Stimulated activated CD4-positive, alpha-beta T cell treated with anti-CD3 and anti-CD28 coated beads, Interleukin-4, amount 100 ng/mL, for 1 hour (primary cell): ENCODE results near the gene CD72.
"Not testable (repeated sequence)": the region's sequence is repeated elsewhere in the genome, so short reads cannot be mapped to it uniquely, and the experiment has no call there.

ENCODE experiments used
- DNase-seq: peaks from one replicate; pipeline ENCODE4 v3.0.0-alpha.2; 2020

Gene CD72

DNA sequence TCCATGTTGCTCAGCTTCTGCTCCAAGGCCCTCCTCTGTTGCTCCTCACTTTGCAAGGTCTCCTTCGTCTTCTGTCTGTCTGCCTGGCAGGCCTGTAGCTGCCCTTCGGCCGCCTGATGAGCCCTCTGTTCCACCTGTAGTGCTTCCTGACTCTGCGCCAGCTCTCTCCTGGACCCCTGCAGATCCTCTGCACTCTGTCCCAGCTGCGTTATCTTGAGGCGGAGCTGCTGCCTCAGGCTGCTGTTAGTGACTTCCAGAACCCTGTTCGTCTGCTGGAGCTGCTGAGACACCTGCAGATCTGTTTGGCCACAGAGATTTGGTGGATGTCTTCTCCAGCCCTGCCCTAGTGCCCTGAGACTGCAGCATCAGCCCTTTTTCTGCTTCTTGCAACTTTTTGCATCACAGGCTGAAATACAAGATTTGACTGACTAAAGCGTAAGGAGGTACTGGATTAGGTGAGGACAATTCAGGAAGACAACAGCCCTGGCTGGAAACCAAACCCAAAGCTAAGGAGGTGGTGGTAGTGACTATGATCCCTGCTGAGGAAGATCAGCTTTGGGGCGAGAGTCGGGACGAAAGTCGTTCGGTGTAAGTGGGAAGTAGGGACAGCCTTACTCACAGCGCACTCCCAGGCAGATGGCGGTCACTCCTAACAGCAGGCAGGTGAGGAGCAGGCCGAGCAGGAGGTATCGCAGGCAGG, 2.1 kb downstream of the CD72 start:
- DNase-seq: no peak

DNA sequence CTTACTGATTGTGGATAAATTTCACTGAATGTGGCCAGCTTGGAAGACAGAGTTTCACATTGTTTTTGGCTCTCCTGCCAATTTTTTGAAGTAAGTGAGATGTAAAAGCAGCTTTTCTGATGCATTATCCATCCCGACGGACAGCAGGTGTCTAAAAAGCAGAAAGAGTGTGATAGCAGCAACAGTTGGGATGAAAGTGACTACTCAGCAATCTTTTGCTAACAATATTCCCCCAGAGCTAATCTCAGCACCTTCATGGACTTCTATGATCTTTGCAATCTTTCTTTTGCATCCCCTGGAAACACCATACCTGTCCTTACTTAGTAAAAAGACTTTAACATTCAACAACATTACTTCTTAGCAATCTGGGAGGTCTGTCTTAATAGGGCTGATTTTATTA, 5.4 kb downstream of the CD72 start:
- no peak for DNase-seq

DNA sequence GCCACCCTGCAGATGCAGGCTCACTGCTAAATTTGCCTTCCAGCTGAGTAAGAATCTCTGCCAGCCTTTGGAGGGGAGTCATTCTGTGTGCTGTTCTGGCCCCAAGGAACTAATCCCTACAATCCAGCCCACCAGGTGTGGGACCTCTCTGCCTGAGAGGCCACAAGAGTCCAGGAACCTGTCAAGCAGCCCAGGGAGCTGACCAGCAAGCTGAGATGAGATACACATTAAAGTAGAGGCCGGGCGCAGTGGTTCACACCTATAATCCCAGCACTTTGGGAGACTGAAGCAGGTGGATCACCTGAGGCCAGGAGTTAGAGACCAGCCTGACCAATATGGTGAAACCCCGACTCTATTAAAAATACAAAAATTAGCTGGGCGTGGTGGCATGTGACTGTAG, 6.1 kb downstream of the CD72 start:
- DNase-seq: not testable (repeated sequence)

DNA sequence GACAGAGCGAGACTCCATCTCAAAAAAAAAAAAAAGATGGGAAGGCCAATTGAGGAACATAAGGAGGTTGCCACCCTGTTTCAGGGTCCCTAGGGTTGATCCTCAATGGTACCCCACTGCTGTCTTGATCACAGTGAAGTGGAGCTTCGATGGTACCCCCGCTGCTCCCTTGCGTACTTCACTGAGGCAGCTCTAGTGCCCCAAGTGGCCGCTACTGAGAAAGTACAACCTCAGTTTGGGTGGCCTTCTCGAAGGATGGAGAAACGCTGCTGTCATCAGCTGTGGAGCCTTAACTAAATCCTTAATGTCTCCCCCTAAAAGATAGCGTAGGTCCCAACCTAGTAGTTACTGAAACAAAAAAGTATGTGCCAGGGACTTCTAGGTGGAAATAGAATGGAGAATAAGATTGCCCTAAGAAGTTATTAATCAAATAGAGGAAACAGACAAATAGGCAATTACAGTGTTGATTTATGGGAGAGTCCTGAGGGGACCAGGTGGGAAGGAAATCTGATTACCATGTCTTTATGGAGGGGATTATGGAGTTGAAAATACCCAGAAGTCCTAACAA, 6.9 kb downstream of the CD72 start:
- DNase-seq: peak; percentile 60

DNA sequence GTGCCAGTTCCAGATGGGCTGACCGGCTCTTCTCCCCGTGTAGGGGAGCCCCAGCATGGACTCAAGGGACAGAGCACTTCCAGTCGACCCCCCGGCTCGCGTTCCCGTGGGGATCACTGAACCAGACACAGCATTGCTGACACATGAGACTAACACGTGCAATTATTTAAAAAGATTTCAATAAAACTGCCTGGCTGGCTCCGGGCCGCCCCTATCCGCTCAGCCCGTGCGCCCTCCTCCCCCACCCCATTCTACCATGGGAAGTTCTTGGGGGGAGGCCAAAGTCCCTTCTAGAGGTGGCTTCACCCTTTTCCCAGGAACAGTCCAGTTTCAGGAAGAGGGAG, 8.4 kb downstream of the CD72 start:
- DNase-seq: no peak

DNA sequence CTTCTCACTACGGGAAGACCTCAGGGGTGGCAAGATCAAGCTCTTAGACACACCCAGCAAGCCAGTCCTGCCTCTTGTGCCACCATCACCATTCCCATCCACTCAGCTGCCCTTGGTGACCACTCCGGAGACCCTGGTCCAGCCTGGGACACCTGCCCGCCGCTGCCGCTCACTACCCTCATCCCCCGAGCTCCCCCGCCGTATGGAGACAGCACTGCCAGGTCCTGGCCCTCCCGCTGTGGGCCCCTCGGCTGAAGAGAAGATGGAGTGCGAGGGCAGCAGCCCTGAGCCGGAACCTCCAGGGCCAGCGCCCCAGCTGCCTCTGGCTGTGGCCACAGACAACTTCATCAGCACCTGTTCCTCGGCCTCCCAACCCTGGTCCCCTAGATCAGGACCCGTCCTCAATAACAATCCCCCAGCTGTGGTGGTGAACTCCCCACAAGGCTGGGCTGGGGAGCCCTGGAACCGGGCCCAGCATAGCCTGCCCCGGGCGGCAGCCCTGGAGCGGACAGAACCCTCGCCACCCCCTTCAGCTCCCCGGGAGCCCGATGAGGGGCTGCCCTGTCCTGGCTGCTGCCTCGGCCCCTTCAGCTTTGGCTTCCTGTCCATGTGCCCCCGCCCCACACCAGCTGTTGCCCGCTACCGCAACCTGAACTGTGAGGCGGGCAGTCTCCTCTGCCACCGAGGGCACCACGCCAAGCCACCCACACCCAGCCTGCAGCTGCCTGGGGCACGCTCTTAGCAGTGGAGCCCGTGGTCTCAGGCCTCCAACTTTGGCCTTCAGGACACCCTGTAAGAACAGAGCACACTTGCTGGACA, 9.0 kb downstream of the CD72 start:
- no peak for DNase-seq

DNA sequence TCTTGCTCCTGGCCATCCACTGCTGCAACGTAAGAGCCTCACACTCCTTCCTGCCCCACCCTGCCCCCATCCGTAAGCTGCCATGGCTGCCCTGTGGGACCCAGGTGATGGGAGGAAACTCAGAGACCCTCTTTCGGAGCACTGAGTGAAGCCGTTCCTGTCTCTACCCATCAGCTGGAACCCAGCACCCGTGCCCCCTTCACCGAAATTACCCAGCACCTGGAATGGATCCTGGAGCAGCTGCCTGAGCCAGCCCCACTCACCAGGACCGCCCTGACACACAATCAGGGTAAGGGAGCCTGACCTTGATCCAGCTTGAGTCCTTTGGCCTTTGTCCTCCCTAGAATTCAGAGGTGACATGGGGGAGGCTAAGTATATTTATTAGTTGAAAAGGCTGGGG, 10.0 kb downstream of the CD72 start:
- DNase-seq: no peak

DNA sequence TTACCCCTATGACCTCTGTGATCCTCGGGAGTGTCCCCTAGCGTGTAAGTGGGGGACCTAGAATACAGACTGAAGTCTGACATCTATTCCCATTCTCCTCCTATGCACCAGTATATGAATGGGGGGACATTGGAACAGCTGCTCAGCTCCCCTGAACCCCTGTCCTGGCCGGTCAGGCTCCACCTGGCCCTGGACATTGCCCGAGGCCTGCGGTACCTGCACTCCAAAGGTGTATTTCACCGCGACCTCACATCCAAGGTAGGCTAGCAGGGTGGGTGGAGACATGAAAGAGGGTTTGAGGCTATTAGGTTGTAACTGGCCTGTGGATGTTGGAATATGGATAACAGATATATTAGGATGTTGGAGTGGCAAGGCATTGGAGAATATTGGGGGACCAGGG, 11.5 kb downstream of the CD72 start:
- DNase-seq: no peak

DNA sequence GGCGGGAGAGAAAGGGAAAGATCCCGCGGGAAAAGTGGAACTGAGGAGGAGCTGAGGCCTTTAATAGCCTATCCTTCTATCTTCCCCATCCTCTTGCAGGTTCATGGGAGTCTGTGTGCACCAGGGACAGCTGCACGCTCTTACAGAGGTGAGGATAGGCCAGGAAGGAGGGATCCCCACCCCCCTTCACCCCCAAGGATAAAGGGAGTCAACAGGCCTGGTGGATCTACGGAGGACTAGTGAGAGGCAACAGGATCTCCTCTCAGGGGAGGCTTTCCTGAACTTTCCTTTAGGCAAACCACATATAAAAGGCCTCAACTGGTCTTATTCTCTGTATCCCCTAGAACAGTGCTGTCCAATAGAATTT, 12.1 kb downstream of the CD72 start:
- DNase-seq: no peak

DNA sequence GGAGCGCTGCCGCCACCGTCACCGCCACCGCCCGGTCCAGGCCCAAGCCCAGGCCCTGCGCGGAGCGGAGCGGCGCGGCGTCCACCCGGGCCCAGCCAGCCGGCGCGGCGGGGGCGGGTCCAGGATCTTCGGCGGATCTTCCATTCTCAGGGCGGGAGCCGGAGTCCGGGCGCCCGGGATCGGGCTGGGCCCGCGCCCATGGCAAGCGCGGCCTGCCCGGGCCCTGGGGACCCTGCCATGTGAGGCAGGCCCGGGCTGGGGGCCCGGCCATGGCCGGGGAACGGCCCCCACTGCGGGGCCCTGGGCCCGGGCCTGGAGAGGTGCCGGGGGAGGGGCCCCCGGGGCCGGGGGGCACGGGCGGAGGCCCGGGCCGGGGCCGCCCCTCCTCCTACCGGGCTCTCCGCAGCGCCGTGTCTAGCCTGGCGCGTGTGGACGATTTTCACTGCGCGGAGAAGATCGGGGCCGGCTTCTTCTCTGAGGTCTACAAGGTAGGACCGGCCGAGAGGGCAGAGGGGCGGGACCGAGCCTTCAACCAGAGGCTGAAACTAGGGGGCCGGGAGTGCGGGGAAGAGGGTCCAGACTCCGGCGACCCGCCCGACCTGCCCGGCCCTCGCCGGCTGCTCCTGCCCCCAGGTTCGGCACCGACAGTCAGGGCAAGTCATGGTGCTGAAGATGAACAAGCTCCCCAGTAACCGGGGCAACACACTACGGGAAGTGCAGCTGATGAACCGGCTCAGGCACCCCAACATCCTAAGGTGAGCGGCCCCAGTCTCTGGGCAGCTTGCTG, 12.7 kb downstream of the CD72 start:
- DNase-seq: peak; percentile 29

DNA sequence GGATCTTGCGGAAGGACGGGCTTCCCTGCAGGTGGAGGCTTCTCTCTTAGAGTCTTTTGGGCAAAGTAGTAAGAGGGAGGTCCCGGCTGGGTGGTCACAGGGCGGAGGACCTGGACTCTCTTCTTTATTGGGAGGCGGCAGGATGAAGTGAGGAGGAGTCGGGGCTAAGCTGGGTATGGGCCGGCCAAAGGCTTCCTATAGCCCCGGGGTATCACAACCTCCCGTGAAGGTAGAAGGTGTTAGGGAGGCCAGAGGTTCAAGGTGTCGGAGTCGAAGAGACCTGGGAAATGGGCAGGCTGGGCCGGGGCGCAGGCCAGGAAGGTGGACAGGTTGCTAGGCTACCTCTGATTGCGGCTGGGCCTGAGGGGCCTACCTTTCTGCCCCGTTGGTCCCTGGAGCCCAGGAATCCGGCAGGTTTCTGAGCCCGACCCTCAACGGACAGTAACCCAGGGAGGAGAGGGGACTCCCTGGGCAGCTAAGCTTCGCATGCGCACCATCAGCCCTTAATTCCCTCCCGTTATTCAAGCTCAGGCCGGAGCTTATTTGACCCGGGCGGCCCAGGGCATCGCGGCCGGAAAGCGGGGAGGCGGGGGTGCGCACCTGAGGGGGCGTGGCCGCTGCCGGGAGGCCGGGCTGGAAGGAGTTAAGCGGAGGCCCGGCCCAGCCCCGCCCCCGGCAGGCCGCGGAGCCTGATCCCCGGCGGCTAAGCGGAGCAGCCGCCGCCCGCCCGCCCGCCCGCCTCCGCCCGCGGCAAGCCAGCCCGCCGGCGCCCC, 13.4 kb downstream of the CD72 start, which contains the start of gene TESK1:
Gene TESK1, plus strand, starts transcription at position 685 of the 773 bp plus-strand sequence. CDS start 358 bp downstream, outside the sequence.
- peak; percentile 86 for DNase-seq

DNA sequence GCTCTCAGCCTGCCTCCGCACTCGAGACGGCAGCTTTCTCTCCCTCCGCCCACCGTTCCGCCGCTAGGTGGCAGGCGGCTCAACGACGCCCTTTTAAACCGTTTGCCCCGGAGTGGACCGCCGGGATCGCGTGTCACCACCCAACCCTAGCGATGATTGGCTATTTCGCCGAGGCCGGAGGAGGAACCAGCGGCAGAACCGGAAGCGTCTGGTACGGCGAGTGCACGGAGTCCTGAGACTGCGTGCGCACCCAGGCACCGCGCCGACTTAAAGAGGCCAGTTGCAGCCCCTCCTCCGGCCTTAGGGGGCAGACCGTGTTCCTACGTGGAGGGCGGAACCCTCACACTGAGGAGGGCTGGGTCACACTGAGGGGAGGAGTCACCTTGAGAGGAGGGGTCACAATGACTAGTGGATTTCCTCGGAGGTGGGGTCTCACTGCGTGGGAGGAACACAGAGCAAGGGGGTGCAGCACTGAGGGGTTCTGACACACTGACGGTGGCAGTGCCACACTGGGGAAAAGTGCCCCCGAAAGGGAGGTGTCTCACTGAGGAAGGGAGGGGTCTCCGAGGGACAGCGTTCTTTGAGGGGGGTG, 14.1 kb downstream of the CD72 start:
- DNase-seq: peak; percentile 99

DNA sequence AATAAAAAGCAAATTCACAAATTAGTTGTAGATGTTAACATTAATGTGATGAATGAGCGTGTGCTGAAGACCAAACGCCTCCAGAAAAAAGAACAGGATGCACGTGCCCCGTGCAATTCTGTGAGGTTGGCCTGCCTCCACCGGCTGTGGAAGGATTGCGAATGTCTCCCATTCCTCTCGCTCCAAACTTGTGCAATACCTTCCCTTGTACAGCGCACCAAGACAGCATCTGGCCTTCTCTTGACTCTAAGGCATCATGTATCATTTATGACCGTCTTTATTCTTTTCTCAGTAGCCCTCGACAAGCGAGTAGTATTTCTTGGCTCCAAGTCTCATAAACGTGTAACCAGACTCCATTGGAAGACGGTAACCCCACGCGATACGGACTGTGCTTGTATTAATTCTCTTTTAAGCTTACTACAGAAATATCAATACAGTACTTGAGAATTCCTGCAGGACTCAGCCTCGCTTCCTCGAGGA, 14.7 kb downstream of the CD72 start:
- DNase-seq: peak; percentile 27

DNA sequence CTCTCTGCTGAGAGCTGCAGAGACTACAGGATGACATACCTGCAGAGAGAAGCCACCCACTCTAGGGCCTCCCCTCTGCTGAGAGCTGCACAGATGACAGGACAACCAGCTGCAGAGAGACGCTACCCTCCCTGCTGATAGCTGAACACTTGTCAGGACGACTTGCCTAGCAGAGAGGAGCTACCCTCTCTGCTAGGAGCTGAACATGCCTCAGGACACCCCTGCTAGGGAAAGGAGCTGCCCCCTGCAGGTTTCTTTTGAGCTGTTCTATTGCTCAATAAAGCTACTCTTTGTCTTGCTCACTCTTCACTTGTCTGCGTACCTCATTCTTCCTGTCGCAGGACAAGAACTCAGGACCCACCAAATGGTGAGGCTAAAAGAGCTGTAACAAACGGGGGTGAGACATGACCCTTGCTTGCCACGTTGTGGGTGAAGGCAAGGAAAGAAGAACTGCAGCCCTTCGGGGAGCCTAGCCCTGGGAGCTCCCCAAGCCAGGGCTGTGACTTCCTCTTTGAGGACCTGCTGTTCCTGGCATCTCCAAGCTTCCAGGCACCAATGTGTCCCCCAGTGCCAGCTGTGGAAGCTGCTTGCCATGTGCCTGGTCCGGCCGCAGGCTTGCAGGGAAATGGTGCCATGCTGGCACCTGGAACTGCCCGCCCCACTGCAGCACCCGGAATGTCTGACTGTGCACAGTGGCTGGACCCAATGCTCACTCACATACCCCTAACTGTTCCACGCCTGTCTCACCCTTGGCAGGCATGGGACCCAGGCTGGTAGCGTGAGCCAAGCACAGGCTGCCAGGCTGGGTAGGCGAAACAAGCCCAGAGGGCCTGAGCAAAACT, 18.2 kb downstream of the CD72 start:
- DNase-seq: no peak

DNA sequence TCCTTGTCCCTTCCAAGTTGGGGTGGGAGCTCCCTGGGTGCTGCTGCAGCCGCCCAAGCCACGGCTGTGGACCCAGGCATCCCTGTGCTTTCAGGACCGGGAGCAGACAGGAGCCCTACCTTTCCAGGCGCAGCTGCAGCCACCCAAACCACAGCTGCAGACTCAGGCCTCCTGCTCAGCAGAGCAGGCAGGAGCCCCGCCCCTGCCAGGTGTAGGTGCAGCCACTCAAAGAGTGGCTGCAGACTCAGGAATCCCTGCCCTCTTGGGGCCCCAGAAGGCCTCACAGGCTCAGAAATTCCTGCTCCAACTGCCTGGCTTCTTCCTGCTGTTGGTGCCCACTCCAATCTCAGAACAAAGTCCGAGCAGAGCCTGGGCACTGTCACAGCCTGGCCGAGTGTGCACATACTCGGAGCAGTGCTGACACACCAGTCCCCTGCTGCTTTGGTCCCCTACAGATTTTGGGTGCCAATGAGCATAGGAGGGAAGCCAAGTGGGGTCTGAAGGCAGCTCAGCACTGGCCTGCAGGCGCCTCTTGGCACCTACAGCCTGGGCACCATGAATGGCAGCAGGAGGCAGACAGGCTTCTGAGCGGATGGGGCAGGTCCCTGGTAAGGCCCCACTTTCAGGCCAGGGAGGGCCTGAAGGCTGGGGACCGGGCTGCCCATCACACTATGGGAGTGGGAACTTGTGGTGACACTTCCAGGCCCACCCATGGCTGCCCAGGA, 19.2 kb downstream of the CD72 start:
- DNase-seq: no peak

DNA sequence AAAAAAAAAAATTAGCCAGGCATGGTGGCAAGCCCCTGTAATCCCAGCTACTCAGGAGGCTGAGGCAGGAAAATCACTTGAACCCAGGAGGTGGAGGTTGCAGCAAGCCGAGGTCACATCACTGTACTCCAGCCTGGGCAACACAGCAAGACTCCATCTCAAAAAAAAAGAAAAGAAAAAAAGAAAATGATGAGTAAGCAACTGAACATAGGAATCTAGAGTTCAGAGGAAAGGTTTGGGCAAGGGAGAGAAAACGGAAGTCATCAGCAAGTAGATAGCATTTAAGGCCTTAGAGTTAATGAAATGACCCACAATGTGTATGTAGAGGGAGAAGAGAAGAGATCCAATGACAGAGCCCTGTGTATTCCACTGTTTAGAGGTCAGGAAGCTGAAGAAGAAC, 21.3 kb downstream of the CD72 start:
- DNase-seq: not testable (repeated sequence)

DNA sequence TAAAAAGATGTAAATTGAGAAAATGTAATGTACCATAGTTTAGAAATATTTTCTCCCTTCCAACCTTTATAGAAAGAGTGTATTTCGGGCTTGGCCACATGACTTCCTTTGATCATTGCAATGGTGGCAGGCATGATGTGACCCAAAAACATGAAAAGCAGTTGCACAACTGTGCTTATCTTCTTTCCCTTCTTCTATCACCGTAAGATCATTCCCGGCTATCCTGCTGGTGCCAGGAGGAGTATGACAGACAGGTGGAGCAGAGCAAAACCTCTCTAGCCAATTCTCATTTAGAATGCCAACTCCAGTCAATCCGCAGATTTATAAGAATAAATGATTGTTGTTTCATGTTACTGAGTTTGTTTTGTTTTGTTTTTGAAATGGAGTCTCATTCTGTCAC, 23.7 kb downstream of the CD72 start:
- no peak for DNase-seq

DNA sequence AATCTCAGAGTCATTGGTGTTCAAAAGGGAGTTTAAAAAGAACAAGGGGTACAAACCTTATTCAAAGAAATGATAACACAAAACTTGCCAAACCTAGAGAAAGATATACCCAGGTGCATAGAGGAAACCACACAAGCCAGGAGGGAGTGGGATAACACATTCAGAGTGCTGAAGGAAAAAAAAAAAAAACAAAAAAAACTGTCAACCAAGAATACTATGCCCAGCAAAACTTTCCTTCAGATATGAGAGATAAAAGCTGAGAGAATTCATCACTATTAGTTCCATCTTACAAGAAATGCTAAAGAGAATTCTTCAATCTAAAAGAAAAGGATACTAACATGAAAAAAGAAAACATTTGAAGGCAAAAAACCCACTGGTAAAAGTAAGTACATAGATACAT, 24.6 kb downstream of the CD72 start:
- no peak for DNase-seq

DNA sequence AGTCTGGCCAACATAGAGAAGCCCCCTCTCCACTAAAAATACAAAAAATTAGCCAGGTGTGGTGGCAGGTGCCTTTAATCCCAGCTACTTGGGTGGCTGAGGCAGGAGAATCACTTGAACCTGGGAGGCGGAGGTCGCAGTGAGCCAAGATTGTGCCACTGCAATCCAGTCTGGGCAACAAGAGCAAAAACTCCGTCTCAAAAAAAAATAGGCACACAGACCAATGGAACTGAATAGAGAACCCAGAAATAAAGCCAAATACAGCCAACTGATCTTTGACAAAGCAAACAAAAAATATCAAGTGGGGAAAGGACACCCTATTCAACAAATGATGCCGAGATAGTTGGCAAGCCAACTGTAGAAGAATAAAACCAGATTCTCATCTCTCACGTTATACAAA, 29.7 kb downstream of the CD72 start:
- not testable (repeated sequence) for DNase-seq

DNA sequence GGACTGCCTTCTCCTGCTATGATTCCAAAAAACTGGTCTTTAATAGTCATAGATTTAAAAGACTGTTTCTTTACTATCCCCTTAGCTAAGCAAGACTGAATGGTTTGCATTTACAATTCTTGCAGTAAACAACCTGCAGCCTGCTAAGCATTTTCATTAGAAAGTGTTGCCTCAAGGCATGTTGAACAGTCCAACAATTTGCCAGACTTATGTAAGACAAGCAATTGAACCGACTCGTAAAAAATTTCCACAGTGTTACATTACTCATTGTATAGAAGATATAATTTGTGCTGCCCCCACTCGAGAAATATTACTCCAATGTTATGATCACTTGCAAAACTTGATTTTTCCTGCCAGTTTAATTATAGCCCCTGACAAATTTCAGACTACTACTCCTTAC, 33.5 kb downstream of the CD72 start:
- DNase-seq: not testable (repeated sequence)
